C4-2B (cell line): ENCODE measurements around the gene WAPL.

ENCODE experiments used
- CTCF ChIP-seq: fragments of 450-650 bp; conservative IDR thresholded peaks from 2 replicates; pipeline ENCODE4 v1.5.1; 2017; ENCODE audit warnings: mild to moderate bottlenecking
- ZFX ChIP-seq: fragments of 450-650 bp; IDR thresholded peaks from 2 replicates; pipeline ENCODE4 v1.6.1; 2017

- TF ChIP-seq CTCF (no peak), ZFX (no peak)
Observed at GRCh38 chr10:86489960-86490612, 31.5 kb downstream of the WAPL start.
